GM23338 (cell line): ENCODE measurements around the gene IMPG1. TPM values are rescaled to one million over a fixed set of nuclear protein-coding genes. Genes with fewer than 3 reads are reported as not detected.

Source experiments
- ATAC-seq: fragments of 200-7000 bp; cut with Tn5 transposase; 3 replicates; pipeline ENCODE4 v1.9.1; 2020
- DNase-seq: peaks from one replicate; pipeline ENCODE4 v3.0.0-alpha.2; 2015; ENCODE audit warnings: low spot score
- H2AFZ ChIP-seq: fragments of 200-600 bp; sonication (generic); 2 replicates; pipeline ENCODE4 v1.8.0; 2016; ENCODE audit warnings: antibody characterized with exemption, mild to moderate bottlenecking, moderate library complexity
- H3F3A ChIP-seq: fragments of 200-600 bp; sonication (generic); replicated peaks from 2 replicates; pipeline ENCODE4 v1.8.0; 2017; ENCODE audit warnings: antibody characterized with exemption, mixed run types, low read depth
- H3K27ac ChIP-seq: fragments of 200-600 bp; sonication (generic); 2 replicates; pipeline ENCODE4 v1.6.1; 2016; ENCODE audit warnings: low read depth
- H3K27me3 ChIP-seq: fragments of 200-600 bp; sonication (generic); 2 replicates; pipeline ENCODE4 v1.8.0; 2016; ENCODE audit warnings: mild to moderate bottlenecking, mixed run types, moderate library complexity; ENCODE audit not compliant: insufficient read depth
- H3K36me3 ChIP-seq: fragments of 200-600 bp; sonication (generic); 2 replicates; pipeline ENCODE4 v1.8.0; 2016; ENCODE audit warnings: mild to moderate bottlenecking; ENCODE audit not compliant: insufficient read depth
- H3K4me1 ChIP-seq: fragments of 200-600 bp; sonication (generic); 2 replicates; pipeline ENCODE4 v1.8.0; 2016; ENCODE audit warnings: mild to moderate bottlenecking, moderate library complexity; ENCODE audit not compliant: insufficient read depth
- H3K4me2 ChIP-seq: fragments of 200-600 bp; sonication (generic); 2 replicates; pipeline ENCODE4 v1.7.1; 2017; ENCODE audit warnings: mixed run types
- H3K4me3 ChIP-seq: fragments of 200-600 bp; sonication (generic); 2 replicates; pipeline ENCODE4 v1.6.1; 2016; ENCODE audit warnings: mixed run types
- H3K79me2 ChIP-seq: fragments of 200-600 bp; sonication (generic); replicated peaks from 2 replicates; pipeline ENCODE4 v1.8.0; 2017; ENCODE audit warnings: mild to moderate bottlenecking; ENCODE audit not compliant: insufficient read depth
- H3K9me2 ChIP-seq: fragments of 200-600 bp; sonication (generic); 2 replicates; pipeline ENCODE4 v1.8.0; 2017; ENCODE audit not compliant: insufficient read depth
- H4K20me1 ChIP-seq: fragments of 200-600 bp; sonication (generic); replicated peaks from 2 replicates; pipeline ENCODE4 v1.8.0; 2017; ENCODE audit warnings: mild to moderate bottlenecking; ENCODE audit not compliant: insufficient read depth
- H3K27ac Mint-ChIP-seq: 2 replicates; pipeline ENCODE4 v1.8.0; 2020; ENCODE audit warnings: inconsistent platforms, mild to moderate bottlenecking, moderate library complexity, mixed read lengths
- H3K27me3 Mint-ChIP-seq: 3 replicates; pipeline ENCODE4 v1.8.0; 2022; ENCODE audit warnings: low read depth, mild to moderate bottlenecking, moderate library complexity, mixed read lengths, inconsistent platforms; ENCODE audit not compliant: insufficient read depth, poor library complexity
- H3K36me3 Mint-ChIP-seq: 3 replicates; pipeline ENCODE4 v1.8.0; 2021; ENCODE audit warnings: low read depth, mild to moderate bottlenecking, inconsistent platforms, moderate library complexity, mixed read lengths
- H3K4me1 Mint-ChIP-seq: 3 replicates; pipeline ENCODE4 v1.8.0; 2020; ENCODE audit warnings: mild to moderate bottlenecking, inconsistent platforms, mixed read lengths
- H3K4me3 Mint-ChIP-seq: 3 replicates; pipeline ENCODE4 v1.8.0; 2021; ENCODE audit warnings: moderate library complexity, mild to moderate bottlenecking, inconsistent platforms, mixed read lengths
- H3K9me3 Mint-ChIP-seq: 3 replicates; pipeline ENCODE4 v1.8.0; 2020; ENCODE audit warnings: moderate library complexity, mild to moderate bottlenecking, inconsistent platforms, mixed read lengths
- CREB1 ChIP-seq: fragments of 250-450 bp; sonication (Bioruptor Pico); IDR thresholded peaks from 2 replicates; pipeline ENCODE4 v1.5.0; 2020; ENCODE audit warnings: low read depth, mild to moderate bottlenecking, moderate library complexity
- EZH2 ChIP-seq: fragments of 200-600 bp; sonication (generic); IDR thresholded peaks from one replicate; pipeline ENCODE4 v1.8.0; 2017; ENCODE audit warnings: antibody characterized with exemption, mild to moderate bottlenecking, low read depth; ENCODE audit not compliant: unreplicated experiment
- ZNF331 ChIP-seq: fragments of 250-450 bp; sonication (Bioruptor Pico); IDR thresholded peaks from 2 replicates; pipeline ENCODE4 v1.5.0; 2020; ENCODE audit warnings: low read depth, mild to moderate bottlenecking, moderate library complexity
- polyA plus RNA-seq: library from polyadenylated mRNA; unstranded; fragments of >200 nt; fragmentation: Nextera tagmentation; extraction: Ambion mirVana; gene quantifications from 2 replicates; pipeline ENCODE4 v1.2.1, GENCODE V29; 2016
- total RNA-seq: library from RNA; depleted of rRNA; stranded (reverse); fragments of >200 nt; shearing (Covaris generic); gene quantifications from 2 replicates; pipeline ENCODE4 v1.2.3, GENCODE V29; 2014
- TF ChIP-seq, protein P1 (sequence below), 2 experiments: fragments of 200-600 bp in 1 of 2; sonication (generic) in 1 of 2; conservative IDR thresholded peaks; 2 replicates each; pipeline versions ENCODE4 v1.5.1 to v1.6.1; 2016 to 2017; ENCODE audit warnings: antibody characterized with exemption in 2 of 2, low read depth in 2 of 2, mild to moderate bottlenecking in 2 of 2, moderate library complexity in 1 of 2
- TF ChIP-seq, protein P2 (sequence below): fragments of 250-450 bp; sonication (Bioruptor Pico); IDR thresholded peaks from 2 replicates; pipeline ENCODE4 v1.5.0; 2020; ENCODE audit warnings: mild to moderate bottlenecking, moderate library complexity

IMPG1 gene
- total and polyA plus RNA-seq, 2 experiments from 2014 or later: not detected

DNA sequence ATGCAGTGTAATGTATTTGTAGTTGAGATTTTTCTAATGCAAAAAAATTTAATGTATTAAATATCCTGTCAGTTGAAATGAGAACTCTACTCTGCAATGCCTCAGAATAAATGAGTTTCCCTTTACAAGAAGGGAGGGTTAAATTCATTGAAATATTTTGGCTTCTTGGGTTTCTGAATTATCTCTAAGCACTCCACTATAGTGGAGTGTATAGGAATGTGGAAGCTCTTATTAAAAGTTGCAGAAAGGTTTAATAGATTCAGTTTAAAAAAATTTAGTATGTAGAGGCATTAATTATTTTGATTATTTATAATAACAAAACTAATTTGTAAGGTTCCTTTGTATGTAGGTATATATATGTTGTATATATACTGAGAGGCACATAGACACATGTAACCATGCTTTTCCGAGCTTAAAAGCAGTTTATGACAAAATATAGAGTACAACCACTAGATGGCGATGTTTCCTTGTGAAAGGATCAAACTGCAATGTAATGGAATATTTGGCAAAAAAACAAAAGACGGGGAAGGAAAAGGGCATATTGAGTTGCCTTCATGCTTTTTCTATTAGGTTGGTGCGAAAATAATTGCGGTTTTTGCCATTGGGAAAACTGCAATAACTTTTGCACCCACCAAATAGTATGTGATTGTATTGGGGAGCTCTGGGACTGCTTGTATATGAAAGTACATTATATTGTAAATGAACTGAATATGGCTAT lies 179.2 kb downstream of the IMPG1 start:
- peaks cover 4% of the 10 kb centered on the region; the same call in 1 of the 3 replicates for H3K36me3 Mint-ChIP-seq
- Histone ChIP-seq H4K20me1 (no peaks in the 10 kb centered on the region), H3K9me2 (no peaks in the 10 kb centered on the region), H3K27me3 (no peaks in the 10 kb centered on the region), H3F3A (no peaks in the 10 kb centered on the region), H3K4me1 (no peaks in the 10 kb centered on the region), H3K79me2 (no peaks in the 10 kb centered on the region), H3K4me3 (no peak overlapping the region), H3K36me3 (no peaks in the 10 kb centered on the region), H3K4me2 (no peak overlapping the region), H3K27ac (no peak overlapping the region), H2AFZ (no peak overlapping the region)
- peak overlapping the region; percentile 76; the same call in 1 of the 2 replicates for H3K27ac Mint-ChIP-seq
- peak; percentile 74 for ATAC-seq
- peaks cover 4% of the 10 kb centered on the region for H3K27me3 Mint-ChIP-seq
- DNase-seq: peak; percentile 87
- TF ChIP-seq CREB1 (CRISPR knock-in tag): no peak
- TF ChIP-seq ZNF331 (CRISPR knock-in tag): no peak
- TF ChIP-seq EZH2: no peak
- TF ChIP-seq, protein P1, sequence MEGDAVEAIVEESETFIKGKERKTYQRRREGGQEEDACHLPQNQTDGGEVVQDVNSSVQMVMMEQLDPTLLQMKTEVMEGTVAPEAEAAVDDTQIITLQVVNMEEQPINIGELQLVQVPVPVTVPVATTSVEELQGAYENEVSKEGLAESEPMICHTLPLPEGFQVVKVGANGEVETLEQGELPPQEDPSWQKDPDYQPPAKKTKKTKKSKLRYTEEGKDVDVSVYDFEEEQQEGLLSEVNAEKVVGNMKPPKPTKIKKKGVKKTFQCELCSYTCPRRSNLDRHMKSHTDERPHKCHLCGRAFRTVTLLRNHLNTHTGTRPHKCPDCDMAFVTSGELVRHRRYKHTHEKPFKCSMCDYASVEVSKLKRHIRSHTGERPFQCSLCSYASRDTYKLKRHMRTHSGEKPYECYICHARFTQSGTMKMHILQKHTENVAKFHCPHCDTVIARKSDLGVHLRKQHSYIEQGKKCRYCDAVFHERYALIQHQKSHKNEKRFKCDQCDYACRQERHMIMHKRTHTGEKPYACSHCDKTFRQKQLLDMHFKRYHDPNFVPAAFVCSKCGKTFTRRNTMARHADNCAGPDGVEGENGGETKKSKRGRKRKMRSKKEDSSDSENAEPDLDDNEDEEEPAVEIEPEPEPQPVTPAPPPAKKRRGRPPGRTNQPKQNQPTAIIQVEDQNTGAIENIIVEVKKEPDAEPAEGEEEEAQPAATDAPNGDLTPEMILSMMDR (conservative IDR thresholded peaks at IDR 0.05; ENCODE audit: low read depth in 2 of 2): peak; percentile 70 to 88
- TF ChIP-seq, protein P2, sequence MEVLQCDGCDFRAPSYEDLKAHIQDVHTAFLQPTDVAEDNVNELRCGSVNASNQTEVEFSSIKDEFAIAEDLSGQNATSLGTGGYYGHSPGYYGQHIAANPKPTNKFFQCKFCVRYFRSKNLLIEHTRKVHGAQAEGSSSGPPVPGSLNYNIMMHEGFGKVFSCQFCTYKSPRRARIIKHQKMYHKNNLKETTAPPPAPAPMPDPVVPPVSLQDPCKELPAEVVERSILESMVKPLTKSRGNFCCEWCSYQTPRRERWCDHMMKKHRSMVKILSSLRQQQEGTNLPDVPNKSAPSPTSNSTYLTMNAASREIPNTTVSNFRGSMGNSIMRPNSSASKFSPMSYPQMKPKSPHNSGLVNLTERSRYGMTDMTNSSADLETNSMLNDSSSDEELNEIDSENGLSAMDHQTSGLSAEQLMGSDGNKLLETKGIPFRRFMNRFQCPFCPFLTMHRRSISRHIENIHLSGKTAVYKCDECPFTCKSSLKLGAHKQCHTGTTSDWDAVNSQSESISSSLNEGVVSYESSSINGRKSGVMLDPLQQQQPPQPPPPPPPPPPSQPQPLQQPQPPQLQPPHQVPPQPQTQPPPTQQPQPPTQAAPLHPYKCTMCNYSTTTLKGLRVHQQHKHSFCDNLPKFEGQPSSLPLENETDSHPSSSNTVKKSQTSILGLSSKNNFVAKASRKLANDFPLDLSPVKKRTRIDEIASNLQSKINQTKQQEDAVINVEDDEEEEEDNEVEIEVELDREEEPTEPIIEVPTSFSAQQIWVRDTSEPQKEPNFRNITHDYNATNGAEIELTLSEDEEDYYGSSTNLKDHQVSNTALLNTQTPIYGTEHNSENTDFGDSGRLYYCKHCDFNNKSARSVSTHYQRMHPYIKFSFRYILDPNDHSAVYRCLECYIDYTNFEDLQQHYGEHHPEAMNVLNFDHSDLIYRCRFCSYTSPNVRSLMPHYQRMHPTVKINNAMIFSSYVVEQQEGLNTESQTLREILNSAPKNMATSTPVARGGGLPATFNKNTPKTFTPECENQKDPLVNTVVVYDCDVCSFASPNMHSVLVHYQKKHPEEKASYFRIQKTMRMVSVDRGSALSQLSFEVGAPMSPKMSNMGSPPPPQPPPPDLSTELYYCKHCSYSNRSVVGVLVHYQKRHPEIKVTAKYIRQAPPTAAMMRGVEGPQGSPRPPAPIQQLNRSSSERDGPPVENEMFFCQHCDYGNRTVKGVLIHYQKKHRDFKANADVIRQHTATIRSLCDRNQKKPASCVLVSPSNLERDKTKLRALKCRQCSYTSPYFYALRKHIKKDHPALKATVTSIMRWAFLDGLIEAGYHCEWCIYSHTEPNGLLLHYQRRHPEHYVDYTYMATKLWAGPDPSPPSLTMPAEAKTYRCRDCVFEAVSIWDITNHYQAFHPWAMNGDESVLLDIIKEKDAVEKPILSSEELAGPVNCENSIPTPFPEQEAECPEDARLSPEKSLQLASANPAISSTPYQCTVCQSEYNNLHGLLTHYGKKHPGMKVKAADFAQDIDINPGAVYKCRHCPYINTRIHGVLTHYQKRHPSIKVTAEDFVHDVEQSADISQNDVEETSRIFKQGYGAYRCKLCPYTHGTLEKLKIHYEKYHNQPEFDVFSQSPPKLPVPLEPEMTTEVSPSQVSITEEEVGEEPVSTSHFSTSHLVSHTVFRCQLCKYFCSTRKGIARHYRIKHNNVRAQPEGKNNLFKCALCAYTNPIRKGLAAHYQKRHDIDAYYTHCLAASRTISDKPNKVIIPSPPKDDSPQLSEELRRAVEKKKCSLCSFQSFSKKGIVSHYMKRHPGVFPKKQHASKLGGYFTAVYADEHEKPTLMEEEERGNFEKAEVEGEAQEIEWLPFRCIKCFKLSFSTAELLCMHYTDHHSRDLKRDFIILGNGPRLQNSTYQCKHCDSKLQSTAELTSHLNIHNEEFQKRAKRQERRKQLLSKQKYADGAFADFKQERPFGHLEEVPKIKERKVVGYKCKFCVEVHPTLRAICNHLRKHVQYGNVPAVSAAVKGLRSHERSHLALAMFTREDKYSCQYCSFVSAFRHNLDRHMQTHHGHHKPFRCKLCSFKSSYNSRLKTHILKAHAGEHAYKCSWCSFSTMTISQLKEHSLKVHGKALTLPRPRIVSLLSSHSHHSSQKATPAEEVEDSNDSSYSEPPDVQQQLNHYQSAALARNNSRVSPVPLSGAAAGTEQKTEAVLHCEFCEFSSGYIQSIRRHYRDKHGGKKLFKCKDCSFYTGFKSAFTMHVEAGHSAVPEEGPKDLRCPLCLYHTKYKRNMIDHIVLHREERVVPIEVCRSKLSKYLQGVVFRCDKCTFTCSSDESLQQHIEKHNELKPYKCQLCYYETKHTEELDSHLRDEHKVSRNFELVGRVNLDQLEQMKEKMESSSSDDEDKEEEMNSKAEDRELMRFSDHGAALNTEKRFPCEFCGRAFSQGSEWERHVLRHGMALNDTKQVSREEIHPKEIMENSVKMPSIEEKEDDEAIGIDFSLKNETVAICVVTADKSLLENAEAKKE (CRISPR knock-in tag): no peak
- no peaks in the 10 kb centered on the region for H3K9me3 Mint-ChIP-seq
- H3K4me3 Mint-ChIP-seq: no peak overlapping the region
- peaks cover 7% of the 10 kb centered on the region; the same call in 2 of the 3 replicates for H3K4me1 Mint-ChIP-seq
